ENCODE results near the gene KLHL17.
"Not testable (repeated sequence)": the region's sequence is repeated elsewhere in the genome, so short reads cannot be mapped to it uniquely, and the experiment has no call there.

DNA sequence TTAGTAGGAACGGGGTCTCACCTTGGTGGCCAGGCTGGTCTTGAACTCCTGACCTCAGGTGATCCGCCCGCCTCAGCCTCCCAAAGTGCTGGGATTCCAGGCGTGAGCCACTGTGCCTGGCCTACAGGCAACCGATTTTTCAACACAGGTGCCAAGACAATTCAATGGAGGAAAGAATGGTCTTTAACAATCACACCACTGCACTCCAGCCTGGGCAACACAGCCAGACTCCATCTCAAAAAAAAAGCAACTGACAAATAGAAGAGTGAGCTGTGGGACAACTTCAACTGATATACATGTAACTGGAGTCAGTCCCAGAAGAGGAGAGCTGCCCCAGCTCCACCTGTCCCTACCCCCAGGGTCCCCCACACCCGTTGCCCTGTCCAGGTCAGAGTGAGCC lies 34.2 kb downstream of the KLHL17 start:
- TF ChIP-seq, protein P1, sequence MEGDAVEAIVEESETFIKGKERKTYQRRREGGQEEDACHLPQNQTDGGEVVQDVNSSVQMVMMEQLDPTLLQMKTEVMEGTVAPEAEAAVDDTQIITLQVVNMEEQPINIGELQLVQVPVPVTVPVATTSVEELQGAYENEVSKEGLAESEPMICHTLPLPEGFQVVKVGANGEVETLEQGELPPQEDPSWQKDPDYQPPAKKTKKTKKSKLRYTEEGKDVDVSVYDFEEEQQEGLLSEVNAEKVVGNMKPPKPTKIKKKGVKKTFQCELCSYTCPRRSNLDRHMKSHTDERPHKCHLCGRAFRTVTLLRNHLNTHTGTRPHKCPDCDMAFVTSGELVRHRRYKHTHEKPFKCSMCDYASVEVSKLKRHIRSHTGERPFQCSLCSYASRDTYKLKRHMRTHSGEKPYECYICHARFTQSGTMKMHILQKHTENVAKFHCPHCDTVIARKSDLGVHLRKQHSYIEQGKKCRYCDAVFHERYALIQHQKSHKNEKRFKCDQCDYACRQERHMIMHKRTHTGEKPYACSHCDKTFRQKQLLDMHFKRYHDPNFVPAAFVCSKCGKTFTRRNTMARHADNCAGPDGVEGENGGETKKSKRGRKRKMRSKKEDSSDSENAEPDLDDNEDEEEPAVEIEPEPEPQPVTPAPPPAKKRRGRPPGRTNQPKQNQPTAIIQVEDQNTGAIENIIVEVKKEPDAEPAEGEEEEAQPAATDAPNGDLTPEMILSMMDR (IDR thresholded peaks at IDR 0.05), result not testable (repeated sequence)
- TF ChIP-seq POLR2A (IDR thresholded peaks at IDR 0.05), result not testable (repeated sequence)

Data from heart left ventricle (tissue), 13 donors.